GM03348 (cell line): ENCODE data around the gene SPON1.
"Not testable (repeated sequence)": the region's sequence is repeated elsewhere in the genome, so short reads cannot be mapped to it uniquely, and the experiment has no call there.

Experiments
- DNase-seq: peaks from one replicate; pipeline ENCODE4 v3.0.0; 2012; ENCODE audit warnings: low spot score

The SPON1 gene

DNA sequence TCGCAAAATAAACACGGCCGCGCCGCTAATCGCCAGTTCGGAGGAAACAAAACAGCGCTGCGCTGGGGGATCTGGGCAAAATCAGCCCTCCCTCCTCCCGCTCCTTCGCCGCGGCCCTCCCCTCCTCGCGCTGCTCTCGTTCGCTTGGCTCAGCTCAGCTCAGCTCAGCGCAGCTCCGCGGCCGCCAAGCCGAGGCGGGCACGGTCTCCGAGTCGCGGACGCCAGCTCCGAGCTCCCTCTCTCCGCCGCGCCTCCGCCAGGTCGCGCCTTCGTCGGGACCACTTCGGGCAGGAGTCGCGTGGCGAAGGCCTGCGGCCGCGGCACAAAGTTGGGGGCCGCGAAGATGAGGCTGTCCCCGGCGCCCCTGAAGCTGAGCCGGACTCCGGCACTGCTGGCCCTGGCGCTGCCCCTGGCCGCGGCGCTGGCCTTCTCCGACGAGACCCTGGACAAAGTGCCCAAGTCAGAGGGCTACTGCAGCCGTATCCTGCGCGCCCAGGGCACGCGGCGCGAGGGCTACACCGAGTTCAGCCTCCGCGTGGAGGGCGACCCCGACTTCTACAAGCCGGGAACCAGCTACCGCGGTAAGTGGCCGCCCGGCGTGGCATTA lies at the start of gene SPON1:
TSS of gene SPON1 (plus strand) at position 162 of the 607 bp plus-strand sequence. CDS start at position 344, 182 bp downstream.
- DNase-seq: peak; percentile 33

DNA sequence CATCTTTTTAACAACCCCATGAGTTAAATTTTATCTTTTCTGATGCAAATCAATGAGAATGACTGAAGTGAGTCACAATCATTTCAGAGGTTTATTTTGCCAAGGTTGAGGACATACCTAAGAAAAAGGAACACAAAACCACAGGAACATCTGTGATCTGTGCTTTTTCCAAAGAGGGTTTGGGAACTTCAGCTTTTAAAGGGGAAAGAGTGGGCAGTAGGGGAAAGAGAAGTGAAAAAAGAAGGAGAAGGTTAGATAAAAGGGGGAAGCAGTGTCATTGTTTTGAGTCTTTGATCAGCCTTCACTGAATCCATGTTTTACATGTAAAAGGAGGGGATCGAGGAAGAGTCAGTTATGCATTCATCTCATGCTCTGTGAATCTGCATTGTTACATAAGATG lies 45.3 kb upstream of the SPON1 start:
- no peak for DNase-seq

DNA sequence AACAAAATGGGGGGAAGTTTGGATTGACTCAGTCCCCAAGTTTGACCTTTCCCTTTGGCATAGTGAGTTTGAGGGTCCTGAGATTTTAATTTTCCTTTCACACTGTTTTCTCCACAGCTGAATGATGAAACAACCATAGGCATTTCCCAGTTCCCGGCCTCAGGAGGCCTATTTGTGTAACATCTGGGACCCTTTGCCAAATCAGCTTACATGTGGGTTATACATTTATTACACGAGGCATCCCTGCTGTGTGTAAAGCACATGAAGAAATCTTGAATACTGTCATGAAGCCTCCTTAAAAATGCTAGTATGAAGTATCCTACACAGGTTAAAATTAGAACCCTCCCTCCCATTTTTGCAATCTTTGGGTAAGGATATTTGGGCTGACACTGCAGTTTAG lies 44.6 kb upstream of the SPON1 start:
- DNase-seq: no peak

DNA sequence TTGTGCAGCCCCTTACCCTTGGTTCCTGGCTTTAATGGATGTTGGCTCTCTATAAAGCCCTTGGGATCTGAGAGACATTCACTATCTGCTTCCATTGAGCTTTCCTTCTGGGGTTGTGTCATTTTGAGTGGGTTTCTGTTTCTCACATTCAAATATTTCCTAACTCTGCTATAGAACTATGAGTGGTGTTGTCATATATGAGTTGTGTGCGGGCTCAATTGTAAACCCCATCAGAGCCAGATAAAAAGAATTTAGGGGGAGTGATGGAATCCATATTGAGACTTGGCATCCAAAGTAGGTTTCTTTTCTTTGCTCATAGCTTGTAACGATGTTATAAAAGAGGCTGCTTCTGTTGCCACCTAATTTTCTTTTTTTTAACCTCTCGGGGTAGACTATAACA lies 41.8 kb upstream of the SPON1 start:
- DNase-seq: no peak

DNA sequence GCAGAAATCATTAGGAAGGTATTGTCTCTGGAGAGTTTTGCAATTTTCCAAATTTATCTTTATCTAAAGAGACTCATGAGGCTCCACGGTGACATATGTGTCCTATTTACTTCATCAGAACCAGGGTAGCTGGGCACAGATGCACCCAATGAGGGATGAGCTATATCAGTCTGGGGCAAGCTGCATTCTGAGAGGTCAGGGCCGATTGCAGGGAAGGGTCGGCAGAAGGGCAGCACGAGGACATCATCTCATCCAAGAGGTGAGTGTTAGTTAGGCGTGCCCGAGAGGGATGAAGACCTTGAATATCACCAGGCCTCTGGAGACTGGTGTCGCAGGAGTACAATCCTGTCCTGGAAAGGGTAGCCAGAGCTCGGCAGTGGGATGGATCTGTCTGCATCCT lies 41.0 kb upstream of the SPON1 start:
- no peak for DNase-seq

DNA sequence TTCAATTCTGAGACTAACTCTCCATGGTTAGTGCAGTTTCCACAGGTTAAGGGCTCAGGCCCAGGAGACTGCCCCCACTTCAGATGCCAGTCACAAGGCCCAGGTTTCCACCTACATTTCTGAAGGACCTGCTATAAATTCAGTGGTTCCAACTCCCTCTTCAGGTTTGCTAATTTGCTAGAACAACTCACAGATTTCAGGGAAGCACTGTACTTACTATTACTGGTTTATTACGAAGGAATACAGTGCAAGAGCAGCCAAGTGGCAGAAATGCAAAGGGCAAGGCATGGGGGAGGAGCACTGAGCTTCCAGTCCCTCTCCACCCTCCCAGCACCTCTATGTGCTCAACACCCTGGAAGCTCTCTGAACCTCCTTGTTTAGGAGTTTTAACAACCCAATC lies 39.3 kb upstream of the SPON1 start:
- no peak for DNase-seq

DNA sequence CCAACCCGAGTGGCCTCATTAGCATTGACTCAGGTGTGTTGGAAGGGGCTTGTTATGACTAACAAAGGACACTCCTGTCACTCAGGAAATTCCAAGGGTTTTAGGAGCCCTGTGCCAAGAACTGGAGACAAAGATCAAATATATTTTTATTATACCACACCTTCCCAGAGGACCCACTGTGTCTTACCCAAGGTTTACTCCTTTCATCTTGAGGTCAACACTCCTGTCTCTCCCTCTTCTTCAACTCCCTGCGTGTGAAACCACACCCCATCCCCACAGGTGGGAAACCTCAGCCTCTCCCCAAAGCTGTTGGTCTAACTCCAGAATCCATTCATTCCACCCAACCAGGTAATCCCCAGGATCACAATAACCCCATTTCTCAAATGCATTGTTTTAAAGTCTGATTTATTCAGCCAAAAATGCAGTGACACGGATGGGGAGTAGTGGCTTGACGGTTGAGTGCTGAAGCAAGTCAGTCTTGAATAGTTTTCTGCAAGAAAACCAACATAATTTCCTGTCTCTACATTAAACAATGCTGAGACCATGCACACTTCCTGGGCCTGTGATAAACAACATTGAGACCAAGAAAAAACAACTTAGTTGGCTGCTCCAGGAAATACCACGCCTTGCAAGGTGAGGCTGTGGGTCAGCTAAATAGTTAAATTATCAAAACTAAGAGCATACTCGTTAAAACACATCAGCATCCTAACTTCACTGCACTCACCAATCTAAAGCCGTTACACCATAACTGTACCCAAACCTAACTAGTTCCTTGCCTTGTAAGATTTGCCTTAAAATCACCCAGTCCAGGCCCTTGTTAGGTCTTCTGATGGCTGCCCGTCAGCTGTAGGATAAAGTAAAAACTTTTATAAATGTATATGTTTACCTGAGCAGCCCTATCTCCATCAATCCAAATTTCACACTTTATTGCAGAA lies 38.5 kb upstream of the SPON1 start:
- no peak for DNase-seq

DNA sequence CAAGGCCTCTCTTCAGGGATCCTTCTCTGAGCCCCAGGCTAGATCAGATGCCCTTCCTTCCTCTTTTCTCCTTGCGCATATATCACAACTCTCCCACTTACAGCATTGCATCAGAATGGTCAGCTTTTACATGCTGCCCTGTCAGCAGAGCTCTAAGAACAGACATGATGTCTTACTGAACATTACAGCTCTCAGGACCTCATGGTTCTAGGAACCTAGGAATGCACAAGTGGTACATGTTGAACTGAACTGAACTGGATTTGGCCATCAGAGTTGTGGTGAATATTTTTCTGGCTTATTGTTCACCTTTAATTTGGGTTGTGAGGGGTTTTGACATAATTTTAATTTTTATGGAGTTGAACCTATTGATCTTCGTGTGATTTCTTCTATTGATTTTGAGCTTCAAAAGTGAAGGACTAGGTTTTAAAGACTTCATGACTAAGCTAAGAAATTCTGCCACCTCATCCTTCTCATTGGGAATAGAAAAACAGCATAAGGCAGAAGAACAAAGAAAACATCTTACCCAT lies 37.7 kb upstream of the SPON1 start:
- DNase-seq: no peak

DNA sequence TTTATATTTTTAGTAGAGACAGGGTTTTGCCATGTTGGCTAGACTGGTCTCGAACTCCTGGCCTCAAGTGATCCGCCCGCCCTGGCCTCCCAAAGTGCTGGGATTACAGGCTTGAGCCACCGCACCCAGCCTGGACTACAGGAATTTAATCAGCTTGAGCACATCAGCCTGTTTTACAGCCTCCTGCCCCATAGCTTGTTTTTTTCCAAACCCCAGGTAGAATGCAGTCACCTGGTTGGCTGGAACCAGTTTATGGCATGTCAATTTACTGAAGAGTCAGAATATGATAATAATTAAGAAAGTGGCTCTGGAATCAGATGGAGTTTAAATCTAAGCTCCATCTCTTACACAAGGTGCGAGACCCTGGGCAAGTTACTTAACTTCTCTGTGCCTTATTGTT lies 36.2 kb upstream of the SPON1 start:
- not testable (repeated sequence) for DNase-seq

DNA sequence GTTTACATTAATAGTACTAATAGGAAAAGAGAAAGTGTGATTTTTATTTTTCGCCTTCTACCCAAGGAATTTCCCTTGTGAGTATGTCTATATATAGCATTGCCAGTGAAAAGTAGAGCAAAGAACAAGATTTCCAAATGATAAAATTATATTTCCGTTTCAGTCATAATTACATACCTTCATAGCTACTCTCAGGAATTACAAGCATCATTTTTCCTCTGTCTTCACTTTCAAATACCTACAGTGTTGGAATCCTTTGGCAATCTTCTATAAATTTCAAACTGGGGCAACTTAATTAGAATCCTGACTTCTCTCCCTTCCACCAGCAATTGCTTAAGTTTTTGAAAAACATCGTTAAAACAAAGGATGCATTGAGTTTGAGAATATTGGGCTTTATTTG lies 35.5 kb upstream of the SPON1 start:
- no peak for DNase-seq

DNA sequence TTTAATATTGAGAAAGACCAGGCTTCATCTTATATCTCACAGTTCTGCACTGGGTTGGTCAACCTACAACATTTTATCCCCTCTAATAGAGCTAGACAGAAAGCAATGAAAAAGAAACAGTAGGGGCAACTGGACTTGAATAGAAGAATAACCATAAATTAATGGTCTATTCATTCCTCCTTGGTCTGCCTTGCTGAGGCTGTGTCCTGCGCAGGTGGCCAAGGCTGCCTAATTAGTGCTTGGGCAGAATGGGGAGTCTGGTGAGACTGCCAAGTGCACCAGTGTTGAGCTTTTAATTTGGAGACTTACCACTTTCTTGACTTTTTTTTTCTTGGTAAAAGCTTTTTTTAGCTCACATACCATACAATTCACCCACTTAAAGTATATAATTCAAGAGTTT lies 35.0 kb upstream of the SPON1 start:
- DNase-seq: no peak

DNA sequence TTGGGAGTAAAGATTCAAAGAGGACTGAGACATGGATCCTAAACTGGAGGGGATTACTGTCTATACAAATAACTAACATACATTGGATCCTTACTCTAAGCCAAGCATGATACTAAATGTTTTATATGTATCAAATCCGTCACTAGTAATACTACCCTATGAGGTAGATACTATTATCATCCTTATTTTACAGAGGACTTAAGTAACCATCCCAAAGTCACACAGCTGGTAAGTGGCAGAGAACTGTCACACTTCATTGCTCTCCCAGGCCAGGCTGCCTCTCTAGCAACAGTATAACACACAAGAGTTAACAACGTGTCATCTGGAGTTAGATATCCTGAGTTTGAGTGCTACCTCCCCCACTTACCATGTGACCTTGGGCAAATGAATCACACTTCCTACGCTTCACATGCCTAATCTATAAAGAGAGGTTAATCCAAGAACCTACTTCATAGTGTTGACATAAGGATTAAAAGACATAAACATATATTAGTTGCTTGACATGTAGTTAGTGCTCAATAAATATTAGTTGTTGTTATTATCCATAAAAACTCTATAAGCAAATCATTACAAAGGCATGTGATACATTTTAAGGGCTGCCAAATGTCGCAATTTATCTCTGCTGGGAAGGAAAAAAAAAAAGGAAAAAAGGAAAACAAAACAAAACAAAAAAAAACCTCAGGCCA lies 33.8 kb upstream of the SPON1 start:
- peak; percentile 30 for DNase-seq

DNA sequence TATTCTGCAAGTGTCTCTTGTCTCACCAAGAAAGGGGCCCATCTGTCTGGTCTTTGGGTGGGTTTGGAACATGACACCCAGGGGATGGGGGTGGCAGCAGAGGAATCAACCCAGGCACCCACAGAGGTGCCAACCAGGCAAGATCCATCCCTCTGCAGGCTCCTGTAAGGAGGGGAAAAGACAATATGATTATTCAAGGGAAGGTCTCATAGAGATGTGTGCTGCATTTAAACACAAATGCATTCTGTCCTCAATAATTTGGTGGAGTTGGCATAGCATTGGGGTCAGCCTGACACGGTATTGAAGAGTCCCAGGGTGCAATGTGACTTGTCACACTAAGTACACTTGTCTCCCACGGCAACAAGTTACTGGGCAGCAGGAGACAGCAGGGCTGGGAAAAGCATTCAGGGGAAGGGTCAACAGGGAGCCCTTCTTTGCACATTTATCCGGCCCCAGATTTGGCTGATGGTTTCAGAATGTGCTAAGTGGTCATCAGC lies 33.1 kb upstream of the SPON1 start:
- DNase-seq: no peak

DNA sequence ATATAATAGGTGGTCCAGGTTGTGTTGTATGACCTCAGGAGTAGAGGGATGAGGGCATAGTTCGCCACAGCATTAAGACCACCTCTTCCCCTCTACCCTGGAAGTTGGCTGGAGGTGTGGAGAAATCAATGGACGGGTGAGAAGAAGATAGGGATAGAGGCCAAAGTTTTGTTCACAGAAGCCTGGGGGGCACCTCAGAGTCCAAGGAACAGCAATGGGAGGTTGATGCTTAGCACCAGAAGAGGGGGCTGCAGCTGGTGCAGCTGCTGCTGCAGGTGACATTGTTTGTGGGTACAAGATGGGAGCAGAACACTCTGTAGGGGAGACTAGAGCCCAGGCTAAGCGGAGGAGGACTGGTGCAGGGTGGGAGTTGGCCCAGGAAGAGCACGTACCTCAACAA lies 31.2 kb upstream of the SPON1 start:
- DNase-seq: no peak

DNA sequence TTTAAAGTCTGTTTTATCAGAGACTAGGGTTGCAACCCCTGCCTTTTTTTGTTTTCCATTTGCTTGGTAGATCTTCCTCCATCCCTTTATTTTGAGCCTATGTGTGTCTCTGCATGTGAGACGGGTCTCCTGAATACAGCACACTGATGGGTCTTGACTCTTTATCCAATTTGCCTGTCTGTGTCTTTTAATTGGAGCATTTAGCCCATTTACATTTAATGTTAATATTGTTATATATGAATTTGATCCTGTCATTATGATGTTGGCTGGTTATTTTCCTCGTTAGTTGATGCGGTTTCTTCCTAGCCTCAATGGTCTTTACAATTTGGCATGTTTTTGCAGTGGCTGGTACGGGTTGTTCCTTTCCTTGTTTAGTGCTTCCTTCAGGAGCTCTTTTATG lies 25.4 kb upstream of the SPON1 start:
- DNase-seq: not testable (repeated sequence)

DNA sequence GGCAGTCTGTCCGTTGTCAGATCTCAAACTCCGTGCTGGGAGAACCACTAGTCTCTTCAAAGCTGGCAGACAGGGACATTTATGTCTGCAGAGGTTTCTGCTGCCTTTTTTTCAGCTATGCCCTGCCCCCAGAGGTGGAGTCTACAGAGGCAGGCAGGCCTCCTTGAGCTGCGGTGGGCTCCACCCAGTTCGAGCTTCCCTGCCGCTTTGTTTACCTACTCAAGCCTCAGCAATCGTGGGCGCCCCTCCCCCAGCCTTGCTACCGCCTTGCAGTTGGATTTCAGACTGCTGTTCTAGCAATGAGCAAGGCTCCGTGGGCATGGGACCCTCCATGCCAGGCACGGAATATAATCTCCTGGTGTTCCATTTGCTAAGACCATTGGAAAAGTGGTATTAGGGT lies 23.7 kb upstream of the SPON1 start:
- DNase-seq: not testable (repeated sequence)

DNA sequence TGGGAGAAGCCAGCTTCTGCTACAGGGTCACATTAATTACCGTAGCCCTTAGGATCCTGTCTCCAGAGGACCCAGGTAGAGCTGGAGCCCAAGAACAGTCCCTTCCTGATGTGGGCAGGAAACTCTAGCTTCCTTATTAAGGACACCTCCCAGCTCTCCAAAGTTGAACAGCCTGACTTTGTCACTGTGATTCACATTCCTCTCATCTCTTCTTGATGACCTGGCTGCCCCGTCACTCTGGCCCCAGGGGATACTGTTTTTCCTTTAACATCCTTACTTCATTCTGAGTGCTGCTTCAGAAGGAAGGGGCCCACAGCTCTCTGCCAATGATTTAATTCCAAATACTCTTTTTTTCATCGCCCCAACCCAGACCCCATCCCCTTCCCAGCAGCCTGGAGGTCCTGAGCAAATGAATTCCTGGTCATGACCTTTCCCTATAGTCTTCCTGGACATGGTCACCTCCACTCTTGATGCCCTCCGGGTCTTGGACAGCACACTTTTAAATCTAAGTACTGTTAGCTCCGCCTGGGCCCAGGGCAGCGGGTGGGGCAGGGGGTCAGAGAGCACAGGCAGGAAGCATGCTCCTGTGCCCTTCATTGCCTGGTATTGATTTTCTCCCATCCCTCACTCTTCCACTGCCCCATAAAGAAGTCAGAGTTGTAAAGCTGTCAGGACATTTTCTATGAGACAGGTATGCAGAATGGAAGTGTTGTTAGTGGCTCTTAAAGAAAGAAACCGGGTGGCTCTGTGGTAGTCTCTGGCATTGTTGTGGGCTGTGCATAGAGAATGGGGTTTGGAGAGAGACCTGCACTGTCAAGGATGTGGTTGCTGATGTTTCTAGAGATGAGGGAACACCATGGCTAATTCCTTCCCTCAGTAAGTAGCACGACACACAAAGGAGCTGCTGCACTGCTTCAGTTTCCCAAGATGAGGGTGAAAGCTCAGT lies 22.3 kb upstream of the SPON1 start:
- no peak for DNase-seq

DNA sequence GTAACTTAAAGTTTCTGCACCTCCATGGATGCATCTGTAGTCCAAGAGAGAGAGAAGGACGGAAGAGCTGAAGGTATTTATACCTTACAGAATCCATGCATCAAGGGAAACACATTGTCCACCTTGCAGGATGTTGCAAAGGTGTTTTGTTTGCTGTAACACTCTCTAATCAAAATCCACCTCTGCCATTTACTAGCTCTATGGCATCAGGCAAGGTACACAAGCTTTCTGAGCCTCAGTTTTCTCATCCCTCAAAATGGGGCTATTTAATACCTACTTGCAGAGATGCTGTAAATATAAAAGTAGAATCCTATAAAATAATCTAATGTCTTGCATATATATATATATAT lies 21.6 kb upstream of the SPON1 start:
- no peak for DNase-seq

DNA sequence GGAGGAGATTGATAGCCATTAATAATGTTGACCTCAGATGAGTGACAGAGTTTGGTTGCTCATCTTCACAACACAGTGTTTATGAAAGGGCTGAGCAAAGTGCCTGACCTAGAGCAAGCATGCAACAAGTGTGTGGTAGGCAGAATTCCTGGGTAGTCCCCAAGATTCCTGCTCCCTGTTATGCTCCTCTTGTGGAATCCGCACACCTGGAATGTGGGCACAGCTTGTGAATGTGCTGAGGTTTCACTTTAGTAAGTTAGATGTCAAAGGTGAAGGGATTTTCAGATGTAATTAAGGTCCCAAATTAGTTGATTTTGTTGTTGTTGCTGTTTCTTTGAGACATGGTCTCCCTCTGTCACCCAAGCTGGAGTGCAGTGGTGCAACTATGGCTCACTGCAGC lies 20.7 kb upstream of the SPON1 start:
- DNase-seq: no peak

DNA sequence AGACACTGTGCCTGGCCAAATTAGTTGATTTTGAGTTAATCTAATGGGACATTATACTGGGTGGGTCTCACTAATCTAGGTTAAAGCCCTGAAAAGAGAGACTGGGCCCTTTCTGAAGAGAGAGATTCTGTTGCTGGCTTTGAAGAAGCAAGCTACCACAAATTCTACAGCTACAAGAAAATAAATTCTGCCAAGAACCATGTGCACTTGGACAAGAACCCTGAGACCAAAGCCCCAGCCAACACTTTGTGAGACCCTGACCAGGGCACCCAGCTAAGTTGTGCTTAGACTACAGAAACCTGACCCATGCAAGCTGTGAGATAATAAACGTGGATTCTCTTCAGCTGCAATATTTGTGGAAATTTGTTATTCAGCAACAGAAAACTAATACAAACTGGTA lies 20.1 kb upstream of the SPON1 start:
- no peak for DNase-seq

DNA sequence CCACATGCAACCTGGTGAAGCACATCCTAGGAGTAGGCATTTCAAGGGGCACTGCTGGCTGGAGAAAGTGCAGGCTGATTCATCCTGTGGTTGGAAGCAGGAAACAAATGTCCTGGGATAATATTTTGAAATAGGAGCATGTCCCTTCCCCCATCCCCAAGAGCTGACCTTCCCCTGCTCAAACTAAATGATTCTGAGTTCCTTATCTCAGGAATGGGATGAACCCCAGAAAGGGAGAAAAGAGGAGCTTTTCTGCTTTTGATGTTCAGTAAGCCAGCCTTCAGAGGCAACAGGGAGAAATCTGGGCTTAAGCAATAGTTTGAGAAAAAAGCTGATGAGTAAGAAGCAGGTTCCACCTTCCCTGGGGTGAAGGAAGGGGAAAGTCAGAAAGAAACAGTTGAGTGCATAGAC lies 19.5 kb upstream of the SPON1 start:
- peak; percentile 12 for DNase-seq

DNA sequence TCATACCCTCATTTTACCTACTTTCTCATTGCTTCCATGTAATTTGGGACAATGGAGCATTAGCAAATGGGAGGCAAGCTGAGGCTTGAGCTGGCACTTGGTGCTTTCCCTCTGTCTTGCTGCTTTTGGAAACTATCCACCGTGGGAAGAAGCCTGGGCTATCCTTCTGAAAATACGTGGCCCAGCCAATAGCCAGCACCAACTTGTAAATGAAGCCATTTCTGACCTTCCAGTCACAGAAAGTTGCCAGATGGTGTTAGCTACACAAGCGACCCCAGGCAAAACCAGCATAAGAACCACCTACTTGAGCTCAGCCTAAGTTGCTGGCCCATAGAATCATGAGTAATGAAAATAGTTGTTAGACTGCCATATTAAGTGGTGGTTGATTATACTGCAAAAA lies 18.5 kb upstream of the SPON1 start:
- DNase-seq: no peak
